Neural progenitor cell (in vitro differentiated cells): ENCODE measurements around the gene AVEN.

Experiments used
- CTCF ChIP-seq: fragments of 200-600 bp; sonication (generic); IDR thresholded peaks from 2 replicates; pipeline ENCODE4 v1.5.1; 2017; ENCODE audit warnings: antibody characterized with exemption, mild to moderate bottlenecking
- EZH2 ChIP-seq: fragments of 200-600 bp; sonication (generic); IDR thresholded peaks from 2 replicates; pipeline ENCODE4 v1.6.1; 2017; ENCODE audit warnings: antibody characterized with exemption, mild to moderate bottlenecking, moderate library complexity
- EZH2phosphoT487 ChIP-seq: fragments of 200-600 bp; sonication (generic); IDR thresholded peaks from 2 replicates; pipeline ENCODE4 v1.6.1; 2017; ENCODE audit warnings: antibody characterized with exemption

GRCh38 chr15:34019369-34019990 lies 19.5 kb downstream of the AVEN start:
- TF ChIP-seq CTCF: no peak
- TF ChIP-seq EZH2phosphoT487: no peak
- TF ChIP-seq EZH2: no peak
